Immature natural killer cell (primary cell): ENCODE results near the gene RHBDD1. TPM values are rescaled to one million over a fixed set of nuclear protein-coding genes. Genes with fewer than 3 reads are reported as not detected.

ENCODE experiments used
- DNase-seq, 3 donors: peaks; one replicate each; pipeline ENCODE4 v3.0.0; 2022; ENCODE audit warnings: mixed read lengths in 1 of 3
- H3K27ac Mint-ChIP-seq, 6 donors: one replicate each; pipeline ENCODE4 v1.8.0; 2020; ENCODE audit warnings: mixed read lengths in 6 of 6, mild to moderate bottlenecking in 5 of 6, inconsistent platforms in 4 of 6, moderate library complexity in 3 of 6
- H3K27me3 Mint-ChIP-seq, 3 donors: one replicate each; pipeline ENCODE4 v1.8.0; 2020 to 2021; ENCODE audit warnings: low read depth in 3 of 3, mild to moderate bottlenecking in 3 of 3, mixed read lengths in 3 of 3, moderate library complexity in 3 of 3, inconsistent platforms in 1 of 3
- H3K36me3 Mint-ChIP-seq, 3 donors: one replicate each; pipeline ENCODE4 v1.8.0; 2020; ENCODE audit warnings: mixed read lengths in 3 of 3, inconsistent platforms in 2 of 3, mild to moderate bottlenecking in 2 of 3
- H3K4me1 Mint-ChIP-seq, 2 donors: one replicate each; pipeline ENCODE4 v1.8.0; 2020; ENCODE audit warnings: inconsistent platforms in 2 of 2, mild to moderate bottlenecking in 2 of 2, mixed read lengths in 2 of 2, moderate library complexity in 1 of 2
- H3K4me3 Mint-ChIP-seq, 5 donors: one replicate each; pipeline ENCODE4 v1.8.0; 2020; ENCODE audit warnings: mild to moderate bottlenecking in 5 of 5, mixed read lengths in 5 of 5, inconsistent platforms in 3 of 5, moderate library complexity in 3 of 5
- H3K9me3 Mint-ChIP-seq, 6 donors: one replicate each; pipeline ENCODE4 v1.8.0; 2020; ENCODE audit warnings: mild to moderate bottlenecking in 6 of 6, mixed read lengths in 6 of 6, inconsistent platforms in 4 of 6, moderate library complexity in 3 of 6
- polyA plus RNA-seq, 3 donors: library from polyadenylated mRNA; unstranded; fragments of 300-500 nt; fragmentation: Illumina TruSeq; gene quantifications; one replicate each; pipeline ENCODE4 v1.2.3, GENCODE V29; 2021

The RHBDD1 gene
- polyA plus RNA-seq, 3 donors from 2014 or later, result 10.3 to 19.0 (median 11.2) TPM

- Mint-ChIP-seq H3K4me1 (no peaks in the 10 kb centered on the region), H3K27me3 (peaks cover 0 to 2% (median 2%) of the 10 kb centered on the region in 3 donors), H3K9me3 (peaks cover 0 to 8% (median 4%) of the 10 kb centered on the region in 6 donors), H3K4me3 (no peak overlapping the region), H3K27ac (no peak overlapping the region), H3K36me3 (peaks cover 4 to 13% (median 8%) of the 10 kb centered on the region in 3 donors)
- no peak for DNase-seq
Observed at GRCh38 chr2:226962176-226962773, 126.4 kb downstream of the RHBDD1 start.

GRCh38 chr2:226963528-226963927 lies 127.7 kb downstream of the RHBDD1 start:
- Mint-ChIP-seq H3K27ac (no peak overlapping the region), H3K4me3 (no peak overlapping the region), H3K36me3 (peaks cover 4 to 13% (median 5%) of the 10 kb centered on the region in 3 donors), H3K9me3 (peaks cover 0 to 6% (median 3%) of the 10 kb centered on the region in 6 donors), H3K27me3 (peaks cover 0 to 2% (median 2%) of the 10 kb centered on the region in 3 donors), H3K4me1 (no peaks in the 10 kb centered on the region)
- DNase-seq, result no peak

GRCh38 chr2:226965376-226965775 lies 129.5 kb downstream of the RHBDD1 start:
- H3K27me3 Mint-ChIP-seq, result peaks cover 0 to 2% (median 0%) of the 10 kb centered on the region in 3 donors
- H3K36me3 Mint-ChIP-seq, result no peaks in the 10 kb centered on the region
- peaks cover 2 to 6% of the 10 kb centered on the region in 2 donors for H3K4me1 Mint-ChIP-seq
- no peak overlapping the region for H3K4me3 Mint-ChIP-seq
- DNase-seq, result no peak
- H3K27ac Mint-ChIP-seq, result no peak overlapping the region
- H3K9me3 Mint-ChIP-seq, result no peaks in the 10 kb centered on the region

GRCh38 chr2:226969417-226970080 lies 133.7 kb downstream of the RHBDD1 start:
- Mint-ChIP-seq H3K9me3 (no peaks in the 10 kb centered on the region), H3K27ac (no peak overlapping the region), H3K4me3 (no peak overlapping the region), H3K36me3 (peaks cover 7 to 15% (median 8%) of the 10 kb centered on the region in 3 donors), H3K4me1 (peaks cover 11 to 27% of the 10 kb centered on the region in 2 donors), H3K27me3 (peaks cover 0 to 2% (median 1%) of the 10 kb centered on the region in 3 donors)
- DNase-seq, result no peak

- peaks cover 0 to 2% (median 1%) of the 10 kb centered on the region in 3 donors for H3K27me3 Mint-ChIP-seq
- H3K4me3 Mint-ChIP-seq, result no peak overlapping the region
- H3K36me3 Mint-ChIP-seq, result peaks cover 7 to 18% (median 8%) of the 10 kb centered on the region in 3 donors
- no peak for DNase-seq
- H3K4me1 Mint-ChIP-seq, result peaks cover 11 to 27% of the 10 kb centered on the region in 2 donors
- H3K27ac Mint-ChIP-seq, result peak overlapping the region in 2 of 6 donors; percentile 6 to 69
- no peaks in the 10 kb centered on the region for H3K9me3 Mint-ChIP-seq
Observed at GRCh38 chr2:226970362-226970761, 134.5 kb downstream of the RHBDD1 start.

GRCh38 chr2:226971084-226971483 lies 135.2 kb downstream of the RHBDD1 start:
- Mint-ChIP-seq H3K27me3 (peaks cover 0 to 2% (median 1%) of the 10 kb centered on the region in 3 donors), H3K9me3 (no peaks in the 10 kb centered on the region), H3K4me1 (peaks cover 11 to 27% of the 10 kb centered on the region in 2 donors), H3K27ac (peak overlapping the region in 2 of 6 donors; percentile 51 to 69), H3K4me3 (peak overlapping the region in 1 of 5 donors; percentile 44), H3K36me3 (peaks cover 7 to 18% (median 8%) of the 10 kb centered on the region in 3 donors)
- no peak for DNase-seq

- Mint-ChIP-seq H3K27me3 (peaks cover 0 to 2% (median 1%) of the 10 kb centered on the region in 3 donors), H3K36me3 (peaks cover 7 to 18% (median 8%) of the 10 kb centered on the region in 3 donors), H3K27ac (peak overlapping the region in 2 of 6 donors; percentile 17 to 69), H3K4me1 (peaks cover 11 to 27% of the 10 kb centered on the region in 2 donors), H3K9me3 (no peaks in the 10 kb centered on the region), H3K4me3 (no peak overlapping the region)
- no peak for DNase-seq
Observed at GRCh38 chr2:226971770-226972169, 135.9 kb downstream of the RHBDD1 start.

GRCh38 chr2:226973816-226974215 lies 138.0 kb downstream of the RHBDD1 start:
- no peak overlapping the region for H3K27ac Mint-ChIP-seq
- H3K36me3 Mint-ChIP-seq, result peaks cover 11 to 21% (median 12%) of the 10 kb centered on the region in 3 donors
- DNase-seq, result no peak
- H3K9me3 Mint-ChIP-seq, result no peaks in the 10 kb centered on the region
- H3K27me3 Mint-ChIP-seq, result peaks cover 0 to 2% (median 1%) of the 10 kb centered on the region in 3 donors
- peaks cover 11 to 27% of the 10 kb centered on the region in 2 donors for H3K4me1 Mint-ChIP-seq
- no peak overlapping the region for H3K4me3 Mint-ChIP-seq

- Mint-ChIP-seq H3K9me3 (peaks cover 0 to 2% (median 0%) of the 10 kb centered on the region in 6 donors), H3K27me3 (peaks cover 1 to 2% (median 2%) of the 10 kb centered on the region in 3 donors), H3K36me3 (peaks cover 12 to 26% (median 17%) of the 10 kb centered on the region in 3 donors), H3K4me3 (no peak overlapping the region), H3K27ac (no peak overlapping the region), H3K4me1 (peaks cover 3 to 6% of the 10 kb centered on the region in 2 donors)
- no peak for DNase-seq
Observed at GRCh38 chr2:226977775-226978190, 141.9 kb downstream of the RHBDD1 start.

- no peak for DNase-seq
- peaks cover 8 to 21% (median 12%) of the 10 kb centered on the region in 3 donors for H3K36me3 Mint-ChIP-seq
- H3K4me3 Mint-ChIP-seq, result no peak overlapping the region
- H3K4me1 Mint-ChIP-seq, result peaks cover 2 to 4% of the 10 kb centered on the region in 2 donors
- H3K27ac Mint-ChIP-seq, result no peak overlapping the region
- H3K27me3 Mint-ChIP-seq, result peaks cover 0 to 2% (median 1%) of the 10 kb centered on the region in 3 donors
- peaks cover 0 to 2% (median 0%) of the 10 kb centered on the region in 6 donors for H3K9me3 Mint-ChIP-seq
Observed at GRCh38 chr2:226978300-226978699, 142.4 kb downstream of the RHBDD1 start.

GRCh38 chr2:226979004-226979403 lies 143.2 kb downstream of the RHBDD1 start:
- peaks cover 5 to 14% (median 8%) of the 10 kb centered on the region in 3 donors for H3K36me3 Mint-ChIP-seq
- peaks cover 0 to 2% (median 0%) of the 10 kb centered on the region in 3 donors for H3K27me3 Mint-ChIP-seq
- no peaks in the 10 kb centered on the region for H3K4me1 Mint-ChIP-seq
- no peak overlapping the region for H3K4me3 Mint-ChIP-seq
- H3K9me3 Mint-ChIP-seq, result peaks cover 0 to 2% (median 0%) of the 10 kb centered on the region in 6 donors
- no peak overlapping the region for H3K27ac Mint-ChIP-seq
- DNase-seq, result no peak

- H3K27me3 Mint-ChIP-seq, result peaks cover 0 to 2% (median 0%) of the 10 kb centered on the region in 3 donors
- peaks cover 0 to 2% (median 0%) of the 10 kb centered on the region in 6 donors for H3K9me3 Mint-ChIP-seq
- H3K27ac Mint-ChIP-seq, result no peak overlapping the region
- no peak overlapping the region for H3K4me3 Mint-ChIP-seq
- DNase-seq, result no peak
- no peaks in the 10 kb centered on the region for H3K4me1 Mint-ChIP-seq
- peaks cover 8 to 12% (median 11%) of the 10 kb centered on the region in 3 donors for H3K36me3 Mint-ChIP-seq
Observed at GRCh38 chr2:226981791-226982326, 146.0 kb downstream of the RHBDD1 start.

- no peak overlapping the region for H3K4me3 Mint-ChIP-seq
- DNase-seq, result no peak
- peaks cover 3 to 11% (median 6%) of the 10 kb centered on the region in 3 donors for H3K36me3 Mint-ChIP-seq
- peaks cover 0 to 2% (median 0%) of the 10 kb centered on the region in 3 donors for H3K27me3 Mint-ChIP-seq
- peaks cover 0 to 2% (median 0%) of the 10 kb centered on the region in 6 donors for H3K9me3 Mint-ChIP-seq
- no peak overlapping the region for H3K27ac Mint-ChIP-seq
- no peaks in the 10 kb centered on the region for H3K4me1 Mint-ChIP-seq
Observed at GRCh38 chr2:226983895-226984749, 148.3 kb downstream of the RHBDD1 start.
